Fibroblast of lung (primary cell): ENCODE data around the gene PIAS1. TPM values are rescaled to one million over a fixed set of nuclear protein-coding genes. Genes with fewer than 3 reads are reported as not detected.
A peak's percentile ranks its signal among the peaks of the same experiment; 100 is the strongest.

Experiments
- DNase-seq, 2 donors: peaks; one replicate each; pipeline versions ENCODE4 v3.0.0 to v3.0.0-alpha.2; 2010; ENCODE audit warnings: low read depth in 2 of 2
- H2AFZ ChIP-seq: 2 replicates; pipeline ENCODE4 v1.5.1; 2012; ENCODE audit warnings: low read length, control low read depth, inconsistent platforms
- H3K27ac ChIP-seq: 2 replicates; pipeline ENCODE4 v1.5.1; 2011; ENCODE audit warnings: low read length, control low read depth; ENCODE audit not compliant: insufficient read depth
- H3K27me3 ChIP-seq: 2 replicates; pipeline ENCODE4 v1.5.1; 2011; ENCODE audit warnings: mild to moderate bottlenecking, low read length; ENCODE audit not compliant: control insufficient read depth, insufficient read depth
- H3K36me3 ChIP-seq: 2 replicates; pipeline ENCODE4 v1.5.1; 2011; ENCODE audit warnings: low read length; ENCODE audit not compliant: control insufficient read depth, insufficient read depth
- H3K4me1 ChIP-seq: 2 replicates; pipeline ENCODE4 v1.5.1; 2011; ENCODE audit warnings: low read length; ENCODE audit not compliant: control insufficient read depth, insufficient read depth; ENCODE audit errors: extremely low read depth
- H3K4me2 ChIP-seq: 2 replicates; pipeline ENCODE4 v1.5.1; 2011; ENCODE audit warnings: low read length, control low read depth; ENCODE audit not compliant: insufficient read depth; ENCODE audit errors: extremely low read depth
- H3K4me3 ChIP-seq, 4 experiments: fragments of 200-600 bp in 1 of 4; sonication (generic) in 1 of 4; replicated peaks in 1 of 4; 2 replicates each; pipeline ENCODE4 v1.5.1; 2011 to 2016; ENCODE audit warnings: low read length in 4 of 4, low read depth in 3 of 4, mild to moderate bottlenecking in 3 of 4, control low read depth in 2 of 4, inconsistent platforms in 1 of 4, mixed read lengths in 1 of 4; ENCODE audit not compliant: insufficient read depth in 1 of 4; ENCODE audit errors: control extremely low read depth in 1 of 4
- H3K79me2 ChIP-seq: 2 replicates; pipeline ENCODE4 v1.5.1; 2012; ENCODE audit warnings: mild to moderate bottlenecking, low read length, inconsistent platforms; ENCODE audit not compliant: control insufficient read depth, insufficient read depth
- H3K9ac ChIP-seq: 2 replicates; pipeline ENCODE4 v1.5.1; 2011; ENCODE audit warnings: mild to moderate bottlenecking, low read length, control low read depth; ENCODE audit not compliant: insufficient read depth
- H3K9me3 ChIP-seq: 2 replicates; pipeline ENCODE4 v1.5.1; 2012; ENCODE audit warnings: low read depth, low read length; ENCODE audit not compliant: control insufficient read depth, insufficient read depth
- H4K20me1 ChIP-seq: 2 replicates; pipeline ENCODE4 v1.5.1; 2011; ENCODE audit warnings: low read length; ENCODE audit not compliant: control insufficient read depth, insufficient read depth; ENCODE audit errors: extremely low read depth
- CTCF ChIP-seq, 2 donors: IDR thresholded peaks in 1 of 2; conservative IDR thresholded peaks in 1 of 2; 1 replicate in 1 of 2; 2 replicates in 1 of 2; pipeline ENCODE4 v1.5.1; 2011 to 2012; ENCODE audit warnings: low read length in 2 of 2, control low read depth in 1 of 2, inconsistent platforms in 1 of 2, low read depth in 1 of 2, mild to moderate bottlenecking in 1 of 2
- EZH2 ChIP-seq: IDR thresholded peaks from 2 replicates; pipeline ENCODE4 v1.5.1; 2012; ENCODE audit warnings: low read length, control low read depth, mild to moderate bottlenecking; ENCODE audit errors: missing control alignments
- polyA plus RNA-seq, 2 donors: library from polyadenylated mRNA; depleted of rRNA in 1 of 2; stranded (reverse) in 1 of 2; unstranded in 1 of 2; fragments of >200 nt; gene quantifications; 2 replicates each; pipeline ENCODE4 v1.2.1, GENCODE V29; 2011 to 2012; ENCODE audit warnings: missing spikeins in 1 of 2
- total RNA-seq: library from RNA; depleted of rRNA; stranded (reverse); fragments of >200 nt; gene quantifications from 2 replicates; pipeline ENCODE4 v1.2.1, GENCODE V29; 2014

Gene PIAS1
- total and polyA plus RNA-seq, 2 donors (not counting 1 experiment from before 2014, with no cell fraction given) = 17.0 to 35.1 TPM

- Histone ChIP-seq H3K4me3 (no peak overlapping the region), H3K27ac (no peak overlapping the region), H2AFZ (no peak overlapping the region), H4K20me1 (no peaks in the 10 kb centered on the region), H3K4me2 (no peak overlapping the region), H3K9me3 (no peaks in the 10 kb centered on the region), H3K36me3 (no peaks in the 10 kb centered on the region), H3K4me1 (peaks cover 3% of the 10 kb centered on the region), H3K79me2 (peaks cover 22% of the 10 kb centered on the region), H3K9ac (no peak overlapping the region), H3K27me3 (no peaks in the 10 kb centered on the region)
- DNase-seq = peak in 1 of 2 donors; percentile 3
- TF ChIP-seq CTCF (conservative IDR thresholded peaks at IDR 0.05 in 1 of 2, IDR thresholded peaks at IDR 0.05 in 1 of 2; ENCODE audit: low read depth in 1 of 2, low read length in 2 of 2) = no peak
- TF ChIP-seq EZH2 = no peak
Observed at GRCh38 chr15:68231102-68231818, 177.1 kb downstream of the PIAS1 start.

- peaks cover 3% of the 10 kb centered on the region for H3K4me1 ChIP-seq
- peaks cover 17% of the 10 kb centered on the region for H3K79me2 ChIP-seq
- no peaks in the 10 kb centered on the region for H3K27me3 ChIP-seq
- no peak overlapping the region for H3K4me3 ChIP-seq
- H4K20me1 ChIP-seq = no peaks in the 10 kb centered on the region
- H3K36me3 ChIP-seq = no peaks in the 10 kb centered on the region
- H3K27ac ChIP-seq = no peak overlapping the region
- H3K9ac ChIP-seq = no peak overlapping the region
- no peak for TF ChIP-seq CTCF (conservative IDR thresholded peaks at IDR 0.05 in 1 of 2, IDR thresholded peaks at IDR 0.05 in 1 of 2; ENCODE audit: low read depth in 1 of 2, low read length in 2 of 2)
- no peak for TF ChIP-seq EZH2
- H2AFZ ChIP-seq = no peak overlapping the region
- no peak for DNase-seq
- H3K4me2 ChIP-seq = no peak overlapping the region
- H3K9me3 ChIP-seq = no peaks in the 10 kb centered on the region
Observed at GRCh38 chr15:68232449-68232848, 178.3 kb downstream of the PIAS1 start.

- H4K20me1 ChIP-seq = no peaks in the 10 kb centered on the region
- no peaks in the 10 kb centered on the region for H3K9me3 ChIP-seq
- TF ChIP-seq EZH2 (no peak), CTCF (conservative IDR thresholded peaks at IDR 0.05 in 1 of 2, IDR thresholded peaks at IDR 0.05 in 1 of 2; ENCODE audit: low read depth in 1 of 2, low read length in 2 of 2) (no peak)
- peaks cover 13% of the 10 kb centered on the region for H3K79me2 ChIP-seq
- peaks cover 3% of the 10 kb centered on the region for H3K4me1 ChIP-seq
- H3K27ac ChIP-seq = no peak overlapping the region
- no peaks in the 10 kb centered on the region for H3K27me3 ChIP-seq
- H3K36me3 ChIP-seq = no peaks in the 10 kb centered on the region
- no peak for DNase-seq
- H3K4me2 ChIP-seq = no peak overlapping the region
- H2AFZ ChIP-seq = no peak overlapping the region
- H3K4me3 ChIP-seq = no peak overlapping the region
- no peak overlapping the region for H3K9ac ChIP-seq
Observed at GRCh38 chr15:68232937-68233336, 178.8 kb downstream of the PIAS1 start.
